SK-N-SH (cell line): ENCODE data around the gene HDAC7. TPM values are rescaled to one million over a fixed set of nuclear protein-coding genes. Genes with fewer than 3 reads are reported as not detected.
A peak's percentile ranks its signal among the peaks of the same experiment; 100 is the strongest.

Experiments
- CTCF ChIA-PET: fragments of 300-600, 350-600 bp; formaldehyde crosslinking; extraction: SDS; loops from one replicate; lab custom pipeline; 2021; lab: Yijun Ruan, JAX
- POLR2A ChIA-PET: fragments of 350-600 bp; sonication (Branson Sonifier 250); formaldehyde crosslinking; extraction: SDS; loops from one replicate; lab custom pipeline; 2020; ENCODE audit warnings: antibody characterized with exemption, inconsistent platforms; lab: Yijun Ruan, JAX
- DNase-seq: peaks from one replicate; pipeline ENCODE4 v3.0.0; 2012
- H2AFZ ChIP-seq: fragments of 200-600 bp; sonication (generic); 2 replicates; pipeline ENCODE4 v1.8.1; 2016; ENCODE audit warnings: antibody characterized with exemption, mild to moderate bottlenecking, low read depth
- H3F3A ChIP-seq: fragments of 200-600 bp; sonication (generic); replicated peaks from 2 replicates; pipeline ENCODE3; 2016; ENCODE audit warnings: antibody characterized with exemption, mild to moderate bottlenecking; ENCODE audit not compliant: insufficient read depth
- H3K27ac ChIP-seq, 2 experiments: fragments of 200-500 bp in 1 of 2; fragments of 200-600 bp in 1 of 2; sonication (Bioruptor generic) in 1 of 2; sonication (generic), shearing (Covaris generic) in 1 of 2; 2 replicates each; pipeline versions ENCODE4 v1.5.1 to v1.6.1; 2014 to 2016; ENCODE audit warnings: low read depth in 2 of 2, inconsistent platforms in 1 of 2, low read length in 1 of 2, mild to moderate bottlenecking in 1 of 2, mixed read lengths in 1 of 2
- H3K27me3 ChIP-seq: fragments of 200-600 bp; sonication (generic), shearing (Covaris generic); 2 replicates; pipeline ENCODE4 v1.6.1; 2016; ENCODE audit warnings: mixed run types; ENCODE audit not compliant: insufficient read depth
- H3K36me3 ChIP-seq, 2 experiments: fragments of 200-500 bp in 1 of 2; fragments of 200-600 bp in 1 of 2; sonication (Bioruptor generic) in 1 of 2; sonication (generic) in 1 of 2; replicated peaks in 1 of 2; 2 replicates each; pipeline versions ENCODE3 to v1.5.1; 2014 to 2016; ENCODE audit warnings: low read length in 1 of 2, mild to moderate bottlenecking in 1 of 2; ENCODE audit not compliant: insufficient read depth in 2 of 2, control insufficient read depth in 1 of 2
- H3K4me1 ChIP-seq, 2 experiments: fragments of 200-500 bp in 1 of 2; fragments of 200-600 bp in 1 of 2; sonication (Bioruptor generic) in 1 of 2; sonication (generic), shearing (Covaris generic) in 1 of 2; 2 replicates each; pipeline versions ENCODE4 v1.5.1 to v1.6.1; 2014 to 2016; ENCODE audit warnings: low read depth in 1 of 2, low read length in 1 of 2, mixed run types in 1 of 2; ENCODE audit not compliant: insufficient read depth in 2 of 2, control insufficient read depth in 1 of 2
- H3K4me2 ChIP-seq: fragments of 200-600 bp; sonication (generic), shearing (Covaris generic); 2 replicates; pipeline ENCODE4 v1.6.1; 2017; ENCODE audit warnings: mixed run types
- H3K4me3 ChIP-seq, 2 experiments: fragments of 200-500 bp in 1 of 2; fragments of 200-600 bp in 1 of 2; sonication (Bioruptor generic) in 1 of 2; sonication (generic), shearing (Covaris generic) in 1 of 2; 2 replicates each; pipeline versions ENCODE4 v1.5.1 to v1.8.1; 2014 to 2016; ENCODE audit warnings: low read depth in 2 of 2, inconsistent platforms in 1 of 2, low read length in 1 of 2, mild to moderate bottlenecking in 1 of 2, mixed read lengths in 1 of 2, moderate library complexity in 1 of 2
- H3K79me2 ChIP-seq: fragments of 200-600 bp; sonication (generic); 2 replicates; pipeline ENCODE4 v1.8.1; 2017; ENCODE audit warnings: mild to moderate bottlenecking; ENCODE audit not compliant: insufficient read depth
- H3K9ac ChIP-seq: fragments of 200-600 bp; sonication (generic); 2 replicates; pipeline ENCODE4 v1.6.1; 2017; ENCODE audit warnings: mixed run types
- H3K9me2 ChIP-seq: fragments of 200-600 bp; sonication (generic); 2 replicates; pipeline ENCODE4 v1.6.1; 2017; ENCODE audit warnings: mixed run types
- H3K9me3 ChIP-seq: fragments of 200-600 bp; sonication (generic); 2 replicates; pipeline ENCODE4 v1.6.1; 2017; ENCODE audit warnings: mixed run types, mild to moderate bottlenecking, moderate library complexity
- H4K20me1 ChIP-seq: fragments of 200-600 bp; sonication (generic); 2 replicates; pipeline ENCODE4 v1.6.1; 2017; ENCODE audit warnings: mild to moderate bottlenecking, mixed run types; ENCODE audit not compliant: insufficient read depth
- EP300 ChIP-seq, 2 experiments: IDR thresholded peaks; 2 replicates each; pipeline versions ENCODE4 v1.4.0 to v1.6.1; 2012; ENCODE audit warnings: borderline replicate concordance in 1 of 2, low read depth in 1 of 2, low read length in 1 of 2
- FOXM1 ChIP-seq: IDR thresholded peaks from 2 replicates; pipeline ENCODE4 v1.4.0; 2012; ENCODE audit warnings: low read depth, mild to moderate bottlenecking
- MEF2A ChIP-seq: IDR thresholded peaks from 2 replicates; pipeline ENCODE4 v1.4.0; 2012; ENCODE audit warnings: low read depth, borderline replicate concordance
- REST ChIP-seq: IDR thresholded peaks from 2 replicates; pipeline ENCODE4 v1.6.1; 2012; ENCODE audit warnings: mild to moderate bottlenecking, low read depth, low read length, moderate library complexity
- RFX5 ChIP-seq: IDR thresholded peaks from 2 replicates; pipeline ENCODE4 v1.6.1; 2012; ENCODE audit warnings: mild to moderate bottlenecking, improper control_type of control experiment, low read length
- USF2 ChIP-seq: fragments of 150-350 bp; IDR thresholded peaks from 2 replicates; pipeline ENCODE4 v1.6.1; 2017; ENCODE audit warnings: antibody characterized with exemption, low read length, low read depth, borderline replicate concordance
- WGBS: methylation state at CpG from one replicate; pipeline ENCODE4 v1.1.6; 2017; ENCODE audit warnings: low lambda C conversion rate; 5-methylcytosine and 5-hydroxymethylcytosine counted together
- polyA plus RNA-seq, 3 experiments: library from polyadenylated mRNA; depleted of rRNA; stranded (reverse); fragments of >200 nt; gene quantifications; 2 replicates each; pipeline ENCODE4 v1.2.3, GENCODE V29; 2012
- TF ChIP-seq, protein P1 (sequence below): fragments of 150-350 bp; IDR thresholded peaks from 2 replicates; pipeline ENCODE4 v1.6.1; 2016; ENCODE audit warnings: mild to moderate bottlenecking, low read depth, low read length

HDAC7 gene
- polyA plus RNA-seq, 1 of the 3 experiments (the other 2 are of a cell fraction), result 51.0 TPM

DNA sequence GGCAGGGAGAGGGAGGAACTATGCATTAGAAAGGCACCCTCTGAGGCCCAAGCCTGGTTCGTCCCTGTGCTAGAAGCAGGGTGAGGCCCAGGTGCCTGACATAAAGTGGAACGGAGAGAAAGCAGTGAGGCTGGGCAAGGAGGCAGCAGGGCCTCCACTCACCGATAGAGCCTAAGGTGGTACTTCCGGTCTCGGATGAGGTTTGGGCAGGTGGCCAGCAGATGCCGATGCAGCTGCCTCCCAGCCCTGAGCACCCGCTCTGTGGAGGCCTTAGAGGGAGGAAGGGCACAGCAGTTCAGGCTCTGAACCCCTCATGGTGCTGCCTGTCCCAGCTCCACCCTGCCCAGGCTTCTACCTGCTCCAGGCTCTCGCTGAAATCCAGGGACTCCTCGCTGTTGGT is 68.1 kb downstream of the HDAC7 start:
- H2AFZ ChIP-seq, result no peak overlapping the region
- H3K4me3 ChIP-seq, result no peak overlapping the region
- H3K9me2 ChIP-seq, result no peaks in the 10 kb centered on the region
- no peaks in the 10 kb centered on the region for H3F3A ChIP-seq
- no peak overlapping the region for H3K4me2 ChIP-seq
- H4K20me1 ChIP-seq, result no peaks in the 10 kb centered on the region
- no peaks in the 10 kb centered on the region for H3K9me3 ChIP-seq
- H3K79me2 ChIP-seq, result no peaks in the 10 kb centered on the region
- peak; percentile 19 for DNase-seq
- no peak overlapping the region for H3K9ac ChIP-seq
- ChIA-PET CTCF (interaction anchor here (1.0 to 18.0 kb wide), 6 partner anchors 11 to 86 kb away, joined by 5 to 435 read pairs (median 13); partner anchors contain the start of gene SLC48A1), POLR2A (interaction anchor here (1.0 kb wide), 1 partner anchor 11 kb away, joined by 3 read pairs; no protein-coding TSS in a partner anchor)
- WGBS, result 96% methylated on average over 6 of the region's 9 CpGs
- H3K36me3 ChIP-seq, result no peaks in the 10 kb centered on the region
- H3K27me3 ChIP-seq, result no peaks in the 10 kb centered on the region
- TF ChIP-seq MEF2A (no peak), USF2 (no peak), EP300 (IDR thresholded peaks at IDR 0.05; ENCODE audit: borderline replicate concordance in 1 of 2, low read depth in 1 of 2, low read length in 1 of 2) (no peak)
- TF ChIP-seq, all 33 proteins: peak for 0
- H3K27ac ChIP-seq, result no peak overlapping the region
- H3K4me1 ChIP-seq, result peaks cover 12 to 49% of the 10 kb centered on the region in 2 experiments; a peak in 3 of 4 replicates

- Histone ChIP-seq H3K9me3 (no peaks in the 10 kb centered on the region), H2AFZ (no peak overlapping the region), H4K20me1 (no peaks in the 10 kb centered on the region), H3K4me3 (no peak overlapping the region), H3K9ac (no peak overlapping the region), H3K27me3 (no peaks in the 10 kb centered on the region), H3K79me2 (no peaks in the 10 kb centered on the region), H3F3A (no peaks in the 10 kb centered on the region), H3K36me3 (no peaks in the 10 kb centered on the region), H3K4me2 (no peak overlapping the region), H3K9me2 (no peaks in the 10 kb centered on the region), H3K27ac (no peak overlapping the region), H3K4me1 (peaks cover 12 to 46% of the 10 kb centered on the region in 2 experiments; a peak in 3 of 4 replicates)
- ChIA-PET POLR2A (no interaction called here), CTCF (interaction anchor here (1.0 to 18.0 kb wide), 4 partner anchors 10 to 36 kb away, joined by 5 to 435 read pairs (median 165); partner anchors contain the start of gene SLC48A1)
- TF ChIP-seq USF2, result no peak
- TF ChIP-seq, protein P1, sequence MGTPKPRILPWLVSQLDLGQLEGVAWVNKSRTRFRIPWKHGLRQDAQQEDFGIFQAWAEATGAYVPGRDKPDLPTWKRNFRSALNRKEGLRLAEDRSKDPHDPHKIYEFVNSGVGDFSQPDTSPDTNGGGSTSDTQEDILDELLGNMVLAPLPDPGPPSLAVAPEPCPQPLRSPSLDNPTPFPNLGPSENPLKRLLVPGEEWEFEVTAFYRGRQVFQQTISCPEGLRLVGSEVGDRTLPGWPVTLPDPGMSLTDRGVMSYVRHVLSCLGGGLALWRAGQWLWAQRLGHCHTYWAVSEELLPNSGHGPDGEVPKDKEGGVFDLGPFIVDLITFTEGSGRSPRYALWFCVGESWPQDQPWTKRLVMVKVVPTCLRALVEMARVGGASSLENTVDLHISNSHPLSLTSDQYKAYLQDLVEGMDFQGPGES, result no peak
- no peak for TF ChIP-seq FOXM1
- no peak for TF ChIP-seq RFX5
- no peak for TF ChIP-seq REST
- DNase-seq, result peak; percentile 16
- WGBS, result 88% methylated on average over 8 of the region's 19 CpGs
These were observed 68.7 kb downstream of the HDAC7 start for GRCh38 chr12:47750916-47751470.
